ENCODE results near the gene CORIN. TPM values are rescaled to one million over a fixed set of nuclear protein-coding genes. Genes with fewer than 3 reads are reported as not detected.
"Not testable (repeated sequence)": the region's sequence is repeated elsewhere in the genome, so short reads cannot be mapped to it uniquely, and the experiment has no call there.

The CORIN gene
- total RNA-seq, 1 experiment from 2014 or later = not detected

DNA sequence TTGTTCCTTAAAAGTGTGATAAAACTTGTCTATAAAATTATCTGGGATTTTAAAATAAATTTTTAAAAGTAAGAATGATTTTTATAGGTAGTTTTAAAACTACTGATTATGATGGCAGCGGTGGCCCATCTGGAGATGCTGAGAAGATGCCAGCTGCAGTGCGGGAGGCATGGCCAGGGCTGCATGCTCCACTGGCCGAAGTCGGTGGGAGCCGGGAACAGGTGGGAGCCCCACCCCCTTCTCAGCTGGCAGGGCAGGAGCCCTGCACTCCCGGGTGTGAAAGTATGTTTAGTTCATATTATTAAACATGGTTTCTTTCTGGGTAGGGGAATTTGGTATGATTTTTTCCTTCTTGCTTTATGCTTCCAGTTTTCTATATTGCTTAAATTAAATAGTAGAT is 63.8 kb downstream of the CORIN start:
- no peak for DNase-seq (ENCODE audit: low spot score)

DNA sequence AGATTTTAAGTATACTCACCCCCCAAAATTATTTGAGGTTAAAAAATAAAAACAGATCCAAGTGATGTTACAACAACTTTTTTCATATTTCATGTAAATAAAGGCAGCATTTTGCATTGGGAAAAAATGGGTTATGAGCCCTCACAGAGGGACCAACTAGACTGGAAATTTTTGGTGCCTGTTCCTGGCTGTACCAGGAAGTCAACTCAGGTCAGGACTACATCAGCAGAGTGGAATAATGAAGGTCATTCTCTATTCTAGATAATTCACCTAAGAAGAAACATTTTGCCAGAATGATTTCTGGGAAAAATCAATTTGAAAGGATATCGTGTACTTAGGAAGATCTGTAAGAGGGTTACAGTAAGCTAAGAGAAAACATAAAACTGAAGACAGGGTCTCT is 66.8 kb downstream of the CORIN start:
- no peak for DNase-seq (ENCODE audit: low spot score)

DNA sequence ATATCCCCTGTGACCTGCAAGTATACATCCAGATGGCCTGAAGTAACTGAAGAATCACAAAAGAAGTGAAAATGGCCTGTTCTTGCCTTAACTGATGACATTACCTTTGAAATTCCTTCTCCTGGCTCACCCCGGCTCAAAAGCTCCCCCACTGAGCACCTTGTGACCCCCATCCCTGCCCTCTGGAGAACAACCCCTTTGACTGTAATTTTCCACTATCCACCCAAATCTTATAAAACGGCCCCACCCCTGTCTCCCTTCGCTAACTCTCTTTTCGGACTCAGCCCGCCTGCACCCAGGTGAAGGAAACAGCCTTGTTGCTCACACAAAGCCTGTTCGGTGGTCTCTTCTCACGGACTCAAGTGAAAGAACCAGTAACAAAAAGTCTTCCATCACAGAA is 69.9 kb downstream of the CORIN start:
- DNase-seq (ENCODE audit: low spot score) = not testable (repeated sequence)

DNA sequence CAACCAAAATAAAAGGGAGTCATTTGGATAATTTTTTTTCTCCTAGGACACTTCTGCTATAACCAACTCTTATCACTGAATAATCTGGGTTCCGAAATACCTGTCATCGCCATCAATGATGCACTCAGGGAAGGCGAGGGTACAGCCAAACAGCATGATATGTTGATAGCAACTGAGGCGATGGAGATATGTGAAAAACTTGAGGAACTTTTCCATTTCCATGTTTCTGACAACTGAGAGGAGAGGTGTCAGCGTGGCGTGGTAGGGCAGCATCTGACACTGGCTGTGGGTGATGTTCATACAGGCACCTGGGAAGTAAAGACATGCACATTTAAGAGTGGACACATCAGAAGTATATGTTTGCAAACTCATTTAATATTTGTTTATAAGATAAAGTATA is 74.6 kb downstream of the CORIN start:
- DNase-seq (ENCODE audit: low spot score) = no peak

DNA sequence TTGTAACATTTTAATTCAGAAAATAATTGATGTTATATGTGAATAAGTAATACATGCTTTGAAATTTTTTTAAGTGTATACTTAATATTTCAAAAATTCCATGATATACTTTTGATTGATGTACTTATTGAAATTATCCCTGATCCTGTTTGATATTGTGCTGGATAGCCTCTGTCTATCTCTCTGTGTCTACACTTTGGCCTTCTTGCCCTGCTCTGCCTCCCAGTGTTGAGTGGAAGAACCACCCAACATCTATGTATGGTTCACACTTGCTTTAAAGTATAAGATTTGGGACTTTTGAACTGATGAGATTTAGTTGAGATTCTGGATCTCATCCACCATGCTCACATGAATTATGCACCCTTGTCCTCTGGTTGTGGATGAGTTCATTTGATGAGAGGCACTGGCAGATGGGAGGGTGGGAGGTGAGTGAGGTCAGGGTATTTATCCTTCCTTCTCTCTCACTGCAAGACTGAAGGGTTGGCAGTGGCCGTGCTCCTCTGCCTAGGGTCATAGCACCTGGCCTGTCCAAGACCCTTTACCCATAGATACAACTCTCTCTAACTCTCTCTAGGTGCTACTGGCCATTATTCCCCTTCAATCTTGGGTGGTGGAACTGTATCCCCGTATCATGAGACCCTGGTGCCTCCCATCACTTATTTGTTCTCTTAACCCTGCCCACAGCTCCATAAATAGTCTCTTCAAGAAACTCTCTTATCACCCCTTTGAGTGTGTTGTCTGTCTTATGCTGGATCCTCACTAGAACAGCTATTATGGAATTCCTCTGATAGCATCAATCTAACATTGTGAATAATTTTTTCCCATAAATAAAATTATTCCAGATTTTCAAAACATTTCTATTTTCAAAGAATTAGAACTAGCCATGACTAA is 75.2 kb downstream of the CORIN start:
- no peak for DNase-seq (ENCODE audit: low spot score)

DNA sequence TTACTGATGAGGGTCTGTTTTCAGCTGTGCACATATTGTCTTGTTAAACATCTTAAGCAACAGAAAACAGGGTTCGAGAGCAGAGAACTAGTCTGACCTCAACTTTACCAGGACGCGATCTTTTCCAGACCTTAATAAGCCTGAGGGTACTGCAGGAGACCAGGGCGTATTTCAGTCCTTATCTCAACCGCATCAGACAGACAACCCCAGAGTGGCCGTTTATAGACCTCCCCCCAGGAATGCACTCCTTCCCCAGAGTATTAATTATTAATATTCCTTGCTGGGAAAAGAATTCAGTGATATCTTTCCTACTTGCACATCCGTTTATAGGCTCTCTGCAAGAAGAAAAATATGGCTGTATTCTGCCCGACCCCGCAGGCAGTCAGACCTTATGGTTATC is 84.6 kb downstream of the CORIN start:
- not testable (repeated sequence) for DNase-seq (ENCODE audit: low spot score)

DNA sequence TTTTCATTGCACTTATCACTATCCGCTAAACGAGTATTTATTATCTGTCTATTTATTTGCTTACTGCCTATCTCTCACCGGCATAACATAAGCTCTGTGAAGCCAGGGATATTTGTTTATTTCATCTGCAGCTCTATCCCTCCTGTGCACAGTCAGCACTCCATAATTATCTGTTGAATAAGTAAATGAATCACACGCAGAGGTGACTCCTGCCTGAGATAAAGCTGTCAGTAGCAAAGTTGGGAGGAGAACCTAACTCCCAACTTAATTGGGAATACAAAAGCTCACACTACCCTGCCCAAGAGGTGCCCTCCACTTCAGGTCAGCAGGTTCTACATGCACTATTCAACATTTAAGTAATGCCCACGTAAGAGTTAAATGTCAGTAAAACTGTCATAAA is 85.7 kb downstream of the CORIN start:
- no peak for DNase-seq (ENCODE audit: low spot score)

DNA sequence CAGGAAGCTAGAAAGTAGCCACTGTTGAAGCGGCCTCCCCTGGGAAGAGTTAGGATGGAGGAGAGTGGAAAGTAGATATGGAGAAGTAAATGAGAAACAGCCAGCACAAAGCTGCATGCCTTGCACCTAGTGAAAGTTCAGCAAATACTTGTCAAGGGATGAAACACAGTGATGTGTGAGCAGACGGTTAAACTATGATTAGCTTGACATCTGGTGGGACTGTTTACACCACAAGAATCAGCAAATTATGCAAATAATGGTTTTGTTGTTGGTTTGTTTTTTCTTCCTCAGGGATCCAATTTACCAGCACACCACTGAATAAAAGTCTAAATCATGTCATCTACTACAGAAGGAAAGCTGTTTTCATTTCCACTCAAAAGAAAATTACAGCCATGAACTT is 87.1 kb downstream of the CORIN start:
- no peak for DNase-seq (ENCODE audit: low spot score)

DNA sequence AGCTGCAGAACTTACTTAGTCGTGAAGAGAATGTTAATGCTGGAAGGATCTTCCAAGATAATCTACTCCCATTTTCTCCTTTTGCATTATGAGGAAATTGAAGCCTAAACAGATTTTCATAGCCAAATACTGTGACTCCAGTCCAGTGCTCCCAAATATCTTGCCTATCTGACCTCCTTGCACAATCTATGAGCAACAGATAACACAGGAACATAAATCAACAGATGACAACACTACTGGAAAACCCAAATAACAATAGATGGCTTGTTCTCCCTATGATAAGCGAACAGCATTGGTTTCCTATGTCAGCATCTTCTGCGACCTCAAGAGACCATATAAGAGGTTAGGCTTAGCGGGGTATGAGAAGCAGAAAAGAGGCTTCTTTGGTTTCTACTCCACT is 88.0 kb downstream of the CORIN start:
- DNase-seq (ENCODE audit: low spot score) = no peak

DNA sequence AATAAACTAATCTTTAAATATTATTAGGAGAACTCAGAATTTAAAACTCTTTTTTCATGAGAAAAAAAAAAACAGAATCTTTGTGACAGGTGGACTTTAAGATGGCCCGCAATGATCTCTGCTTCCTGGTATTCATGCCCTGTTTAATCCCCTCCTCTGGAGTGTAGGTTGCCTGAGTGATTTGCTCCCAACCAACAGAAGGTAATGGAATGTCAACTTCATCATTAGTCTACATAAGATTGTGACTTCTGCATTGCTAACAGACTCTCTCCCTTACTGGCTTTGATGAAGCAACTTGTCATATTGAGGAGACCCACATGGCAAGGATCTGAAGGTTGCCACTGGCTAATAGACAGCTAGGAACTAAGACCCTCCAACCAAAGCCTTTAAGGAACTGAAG is 88.8 kb downstream of the CORIN start:
- no peak for DNase-seq (ENCODE audit: low spot score)

DNA sequence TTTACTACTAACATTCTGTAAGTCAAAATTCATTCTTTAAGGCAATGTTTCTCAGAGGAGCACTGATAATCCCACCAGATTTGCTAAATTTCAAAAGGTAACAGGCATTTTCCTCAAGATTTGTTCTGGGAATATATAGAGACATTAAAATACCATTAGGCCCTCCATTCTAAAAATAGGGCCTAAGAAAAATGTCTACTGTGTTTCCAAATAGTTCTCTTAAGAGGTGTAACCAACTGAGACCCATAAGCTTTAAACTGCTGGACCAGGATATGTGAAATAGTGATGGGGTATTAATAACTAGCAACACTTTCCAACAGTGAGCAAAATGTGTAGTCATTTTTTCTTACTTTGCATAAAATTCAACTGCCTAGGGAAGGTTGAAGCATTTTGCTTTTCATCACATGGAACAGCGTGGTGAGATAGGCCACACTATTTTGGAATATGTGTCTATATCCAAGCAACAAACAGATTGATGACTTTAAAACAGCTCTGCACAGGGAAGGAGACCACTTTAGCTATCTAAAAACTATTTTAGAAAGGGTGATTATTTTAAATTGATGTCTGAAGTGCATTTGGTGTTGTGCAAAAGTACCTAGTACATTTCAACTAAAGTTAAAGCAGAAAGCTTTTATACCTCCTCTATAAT is 89.9 kb downstream of the CORIN start:
- no peak for DNase-seq (ENCODE audit: low spot score)

DNA sequence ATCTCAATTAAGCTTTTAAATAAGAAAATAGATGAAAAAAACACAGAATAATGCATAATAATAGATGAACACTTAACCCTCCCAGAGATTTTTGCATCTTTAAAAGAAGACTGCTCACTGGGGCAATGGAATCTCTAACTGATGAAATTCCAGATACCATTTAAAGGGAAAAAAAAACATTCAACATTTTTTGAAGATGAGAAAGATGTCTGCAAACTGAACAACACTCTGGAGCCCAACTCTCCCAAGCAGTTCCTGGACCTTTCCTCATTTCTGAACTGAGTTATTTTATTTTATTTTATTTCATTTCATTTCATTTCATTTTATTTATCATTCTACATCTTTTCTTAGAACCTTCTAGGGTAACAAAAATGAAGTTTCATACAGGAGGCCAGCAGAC is 90.7 kb downstream of the CORIN start:
- DNase-seq (ENCODE audit: low spot score) = no peak

DNA sequence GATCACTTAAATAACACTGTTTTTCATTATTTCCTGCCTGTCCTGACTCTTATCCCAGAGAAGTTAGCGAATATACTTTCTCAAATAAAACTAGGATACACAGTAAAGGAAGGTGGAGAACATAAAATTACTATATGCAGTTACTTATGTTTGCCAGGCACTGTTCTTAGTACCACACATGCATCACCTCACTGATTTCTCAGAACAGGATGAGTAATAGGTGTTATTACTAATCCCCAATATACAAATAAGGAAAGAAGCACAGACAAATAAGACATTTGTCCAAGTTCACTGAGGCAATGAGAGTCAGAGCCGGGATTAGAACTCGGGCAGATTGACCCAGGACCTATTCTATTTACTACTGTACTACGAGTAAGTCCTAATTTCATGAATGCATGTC is 91.7 kb downstream of the CORIN start:
- no peak for DNase-seq (ENCODE audit: low spot score)

DNA sequence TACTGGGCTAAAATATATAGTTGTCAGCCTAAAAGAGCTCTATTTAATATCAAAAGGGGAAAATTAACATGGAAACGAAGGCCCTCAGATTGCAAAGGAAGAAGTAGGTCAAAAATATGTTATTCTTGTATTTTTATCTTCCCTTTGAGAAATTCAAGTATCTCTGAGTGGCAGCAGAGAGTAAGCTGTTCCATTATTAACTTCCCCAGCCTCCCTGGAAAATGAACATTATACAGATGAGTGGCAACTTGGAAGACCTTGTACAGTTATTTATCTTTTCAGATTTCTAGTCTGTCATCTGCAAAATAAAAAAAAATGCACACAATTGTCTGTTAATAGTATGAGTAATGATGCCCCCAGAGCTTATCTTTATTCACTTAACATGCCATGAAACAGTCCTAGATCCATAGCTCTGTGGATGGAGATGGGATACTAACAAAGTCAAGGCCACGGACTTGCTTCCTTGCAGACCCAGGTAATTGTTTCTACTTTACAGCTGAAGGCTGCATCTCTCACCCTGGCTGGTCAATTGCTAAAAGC is 93.0 kb downstream of the CORIN start:
- no peak for DNase-seq (ENCODE audit: low spot score)

DNA sequence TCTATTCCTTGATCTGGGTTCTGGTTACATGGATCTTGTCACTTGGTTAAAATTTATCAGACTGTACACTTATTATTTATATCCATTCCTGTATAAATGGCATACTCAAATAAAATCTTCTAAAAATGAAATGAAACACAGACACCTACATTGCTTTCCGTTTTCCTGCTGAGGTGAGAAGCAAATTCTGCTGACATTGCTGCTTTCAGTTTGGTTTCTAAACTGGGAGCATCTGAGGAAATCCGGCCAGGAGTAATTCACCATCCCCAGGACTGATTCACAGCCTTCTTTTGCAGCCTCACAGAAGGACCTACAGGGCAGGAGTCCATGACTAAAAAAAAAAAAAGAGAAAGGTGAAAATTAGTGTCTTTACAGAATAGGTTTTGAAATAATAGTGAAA is 93.6 kb downstream of the CORIN start:
- no peak for DNase-seq (ENCODE audit: low spot score)

DNA sequence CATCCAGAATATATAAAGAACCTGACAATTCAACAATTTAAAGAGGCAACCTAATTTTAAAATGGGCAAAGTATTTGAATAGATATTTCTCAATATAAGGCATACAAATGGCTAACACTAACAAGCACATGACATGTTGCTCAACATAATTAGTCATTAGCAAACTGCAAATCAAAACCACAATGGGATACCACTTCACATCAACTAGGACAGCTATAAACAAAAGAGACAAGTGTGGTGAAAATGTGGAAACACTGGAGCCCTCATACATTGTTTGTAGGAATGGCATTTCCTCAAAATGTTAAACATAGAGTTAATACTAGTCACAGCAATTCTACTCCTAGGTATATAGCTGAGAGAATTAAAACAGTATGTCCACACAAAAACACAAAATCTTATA is 96.7 kb downstream of the CORIN start:
- DNase-seq (ENCODE audit: low spot score) = no peak

DNA sequence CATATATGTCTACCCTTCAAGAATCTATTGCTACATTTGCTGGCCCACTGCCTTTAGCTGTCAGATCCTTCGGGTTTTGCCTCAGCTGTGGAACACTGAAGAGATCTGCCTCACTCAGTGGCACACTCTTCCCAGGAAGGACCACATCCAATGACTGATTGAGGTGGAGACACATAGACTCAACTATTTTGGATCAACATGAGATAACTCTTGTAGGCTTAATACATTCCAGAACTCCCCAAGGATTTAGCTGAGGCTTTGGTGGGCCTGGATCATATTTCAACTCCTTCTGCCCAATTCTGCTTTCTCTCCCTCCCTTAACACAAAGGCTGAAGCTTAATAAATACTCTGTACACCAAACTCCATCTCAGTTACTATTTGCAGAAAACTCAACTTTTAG is 100.5 kb downstream of the CORIN start:
- DNase-seq (ENCODE audit: low spot score) = no peak

DNA sequence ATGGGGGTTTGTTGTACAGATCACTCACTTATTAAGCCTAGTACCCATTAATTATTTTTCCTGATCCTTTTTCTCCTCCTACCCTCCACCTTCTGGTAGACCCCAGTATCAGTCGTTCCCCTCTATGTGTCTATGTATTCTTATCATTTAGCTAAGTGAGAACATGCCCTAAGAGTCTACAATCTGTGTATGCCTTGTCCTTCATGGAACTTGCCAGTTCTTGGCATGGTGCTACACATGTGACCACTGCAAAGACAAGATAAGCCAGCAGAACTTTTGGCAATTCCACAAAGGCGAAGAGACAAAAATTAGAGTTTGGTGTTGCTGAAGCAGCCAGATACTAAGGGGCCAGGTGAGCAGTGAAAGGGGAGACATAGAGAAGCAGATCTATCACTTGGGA is 101.3 kb downstream of the CORIN start:
- DNase-seq (ENCODE audit: low spot score) = no peak

DNA sequence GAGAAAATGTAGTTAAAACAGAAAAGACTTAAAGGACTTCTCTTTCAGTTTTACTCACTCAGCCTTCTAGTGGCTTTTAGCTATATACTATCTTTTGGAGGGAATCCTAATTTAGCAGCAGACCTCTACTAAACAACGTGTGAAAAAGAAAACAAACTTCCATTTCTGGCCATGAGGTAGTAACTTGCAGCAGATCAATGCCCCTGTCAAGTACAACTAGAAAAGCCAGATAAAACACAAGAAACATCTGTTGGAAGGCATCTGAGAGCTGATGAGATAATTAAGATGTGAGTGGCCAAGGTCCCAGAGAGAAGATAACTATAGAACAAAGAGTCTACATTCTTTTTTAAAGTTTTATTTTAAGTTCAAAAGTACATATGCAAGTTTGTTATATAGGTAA is 101.7 kb downstream of the CORIN start:
- DNase-seq (ENCODE audit: low spot score) = no peak

DNA sequence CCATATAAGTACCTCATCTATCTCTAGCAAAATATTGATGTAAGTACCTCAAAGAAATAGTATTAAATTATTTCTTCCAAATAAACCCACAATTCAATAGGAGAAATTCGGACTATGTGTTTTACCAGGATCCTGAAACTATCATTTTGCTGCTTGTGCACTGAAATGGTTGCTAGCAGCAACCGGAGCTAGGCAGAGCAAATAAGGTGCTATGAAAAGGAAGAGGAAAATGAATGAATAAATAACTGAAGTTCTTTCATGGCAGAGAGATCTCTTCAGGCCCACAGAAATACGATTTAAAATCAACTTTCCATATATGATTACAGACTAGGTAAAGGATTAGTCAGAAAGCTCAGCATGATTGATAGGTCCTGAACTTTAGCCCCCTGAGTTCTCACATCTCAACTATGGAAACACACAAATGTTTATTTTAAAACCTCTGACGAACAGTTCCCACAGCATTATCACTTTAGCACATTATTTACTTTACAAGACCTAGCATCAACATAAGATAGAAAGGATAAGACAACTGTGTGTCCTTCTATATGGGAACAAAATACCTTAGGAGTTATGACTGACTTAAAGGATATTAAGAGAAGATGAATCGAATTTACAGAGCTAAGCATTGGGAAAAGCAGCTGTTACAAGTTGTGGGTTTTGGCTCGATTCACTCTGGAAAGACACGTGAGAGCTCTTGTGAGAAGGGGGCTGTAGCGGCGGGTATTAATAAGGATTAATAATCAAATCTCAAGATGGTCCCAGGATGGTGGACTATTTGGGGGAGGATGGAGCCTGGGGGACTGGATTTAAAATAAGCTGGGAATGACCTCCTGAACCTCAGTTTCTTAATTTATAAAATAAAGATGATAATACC is 104.3 kb downstream of the CORIN start:
- no peak for DNase-seq (ENCODE audit: low spot score)

DNA sequence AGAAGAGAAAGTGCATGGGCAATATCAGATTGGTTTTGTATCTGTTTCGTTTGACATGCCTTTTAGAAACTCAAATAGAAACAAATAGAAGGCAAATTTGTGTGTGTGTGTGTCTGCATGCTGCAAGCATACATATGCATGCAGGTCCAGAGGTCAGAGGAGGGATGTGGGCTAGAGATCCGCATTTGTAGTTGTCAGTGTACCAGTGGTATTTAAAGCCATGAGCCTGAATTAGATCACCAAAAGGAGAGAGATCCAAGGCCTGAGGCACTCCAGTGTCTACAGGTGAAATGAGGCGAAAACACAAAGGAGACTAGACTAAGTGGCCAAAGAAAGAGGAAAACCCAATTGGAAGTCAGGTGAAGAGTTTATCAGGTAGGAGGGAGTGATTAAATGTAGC is 106.7 kb downstream of the CORIN start:
- no peak for DNase-seq (ENCODE audit: low spot score)

DNA sequence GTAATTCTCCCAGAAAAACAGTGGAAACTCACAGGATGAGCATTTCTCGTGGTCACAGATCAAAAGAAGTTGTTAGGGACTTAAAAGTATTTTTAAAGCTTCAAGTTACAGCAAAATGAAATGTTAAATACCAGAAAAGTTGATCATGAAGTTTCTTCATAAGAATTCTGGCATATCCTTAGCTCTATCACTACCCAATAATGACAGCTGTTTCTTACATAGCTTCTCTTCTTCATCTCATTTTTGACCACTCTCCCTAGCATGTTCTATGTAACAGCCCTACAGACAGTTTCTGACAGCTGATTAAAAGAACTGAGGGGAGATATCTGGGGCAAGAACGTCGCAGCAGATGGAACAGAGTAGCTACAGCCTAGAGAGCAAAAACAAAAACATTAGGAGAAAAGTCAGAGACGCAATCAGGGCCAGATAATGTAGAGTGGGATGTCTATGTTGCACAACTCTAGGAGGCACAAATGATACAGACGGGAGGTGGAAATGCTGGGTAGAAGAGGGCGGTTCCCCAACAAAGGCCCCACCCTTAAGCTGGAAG is 108.7 kb downstream of the CORIN start:
- DNase-seq (ENCODE audit: low spot score) = no peak

Measured in HT-29 (cell line).